K562 (cell line): ENCODE measurements around the gene TRNP1. TPM values are rescaled to one million over a fixed set of nuclear protein-coding genes. Genes with fewer than 3 reads are reported as not detected.

ENCODE experiments used
- BRD4 ChIP-seq: fragments of 200-600 bp; sonication (generic); IDR thresholded peaks from 2 replicates; pipeline ENCODE4 v1.6.1; 2017; ENCODE audit warnings: inconsistent platforms
- CCNT2 ChIP-seq: IDR thresholded peaks from 2 replicates; pipeline ENCODE4 v1.6.1; 2011; ENCODE audit warnings: borderline replicate concordance, low read depth, mild to moderate bottlenecking, moderate library complexity, mixed read lengths, low read length; ENCODE audit not compliant: insufficient read length; ENCODE audit errors: extremely low read depth
- CREBBP ChIP-seq: IDR thresholded peaks from one replicate; pipeline ENCODE4 v1.6.1; 2012; ENCODE audit warnings: low read depth, mild to moderate bottlenecking, control low read depth, inconsistent platforms, low read length
- CSDE1 ChIP-seq, 2 experiments: fragments of 450-650 bp; IDR thresholded peaks; 2 replicates each; pipeline ENCODE4 v1.6.1; 2016; ENCODE audit warnings: mild to moderate bottlenecking in 1 of 2
- FOXP1 ChIP-seq: sonication (generic); formaldehyde crosslinking; IDR thresholded peaks from 2 replicates; pipeline ENCODE4 v1.8.0; 2022; ENCODE audit warnings: mild to moderate bottlenecking, missing genetic modification reagents
- GTF2E2 ChIP-seq: fragments of 200-800 bp; sonication (Bioruptor generic); IDR thresholded peaks from 2 replicates; pipeline ENCODE4 v1.6.1; 2016; ENCODE audit warnings: missing genetic modification characterization, missing compliant biosample characterization
- HINFP ChIP-seq: fragments of 450-650 bp; conservative IDR thresholded peaks from 2 replicates; pipeline ENCODE4 v1.6.1; 2016; ENCODE audit warnings: missing genetic modification characterization, low read depth, mild to moderate bottlenecking, control low read depth, missing compliant biosample characterization
- MAFF ChIP-seq: IDR thresholded peaks from 2 replicates; pipeline ENCODE4 v1.6.1; 2012; ENCODE audit warnings: low read length, improper control_type of control experiment
- NCOA6 ChIP-seq: fragments of 450-650 bp; IDR thresholded peaks from 2 replicates; pipeline ENCODE4 v1.6.1; 2017; ENCODE audit warnings: mild to moderate bottlenecking
- SETDB1 ChIP-seq: IDR thresholded peaks from one replicate; pipeline ENCODE4 v1.6.1; 2012; ENCODE audit warnings: low read length, control low read depth, inconsistent platforms
- SMAD1 ChIP-seq: fragments of 150-350 bp; IDR thresholded peaks from 2 replicates; pipeline ENCODE4 v1.6.1; 2014; ENCODE audit warnings: low read length, low read depth; ENCODE audit not compliant: partially characterized antibody
- TCF7L2 ChIP-seq: fragments of 150-350 bp; IDR thresholded peaks from 2 replicates; pipeline ENCODE4 v1.6.1; 2016; ENCODE audit warnings: low read depth, mild to moderate bottlenecking, low read length, moderate library complexity
- TRIM28 ChIP-seq: fragments of 450-650 bp; IDR thresholded peaks from 2 replicates; pipeline ENCODE4 v1.6.1; 2017
- TSHZ1 ChIP-seq: fragments of 250-450 bp; sonication (Bioruptor Pico); IDR thresholded peaks from 2 replicates; pipeline ENCODE4 v1.4.0; 2020; ENCODE audit warnings: mild to moderate bottlenecking, moderate library complexity
- ZNF583 ChIP-seq: fragments of 250-450 bp; sonication (Bioruptor Pico); IDR thresholded peaks from 2 replicates; pipeline ENCODE4 v1.4.0; 2020
- polyA plus RNA-seq, 8 experiments: library from polyadenylated mRNA; depleted of rRNA in 4 of 8; stranded (reverse) in 5 of 8; unstranded in 3 of 8; fragments of >200 nt; fragmentation: Nextera tagmentation in 2 of 8; fragmentation: Illumina TruSeq in 1 of 8; extraction: Ambion mirVana in 2 of 8; extraction: Trizol in 1 of 8; gene quantifications; 2 replicates each; pipeline versions ENCODE4 v1.2.1 to v1.2.3, GENCODE V29; 2011 to 2014; ENCODE audit warnings: inconsistent platforms in 1 of 8, missing spikeins in 1 of 8
- total RNA-seq, 7 experiments: library from RNA; depleted of rRNA in 6 of 7; stranded (reverse); fragments of >200 nt in 6 of 7; fragmentation: Illumina TruSeq in 2 of 7; extraction: Trizol in 2 of 7; gene quantifications; 2 replicates each; pipeline versions ENCODE4 v1.2.1 to v1.2.3, GENCODE V29; 2011 to 2021; ENCODE audit warnings: low replicate concordance in 1 of 7
- TF ChIP-seq, protein P1 (sequence below): sonication (generic); formaldehyde crosslinking; IDR thresholded peaks from 2 replicates; pipeline ENCODE4 v1.8.0; 2022; ENCODE audit warnings: mild to moderate bottlenecking, missing genetic modification reagents

The TRNP1 gene
- total and polyA plus RNA-seq, 9 of the 15 experiments (the other 6 are each of a cell fraction or from before 2014, with no cell fraction given), result 0.03 to 1.3 (median 0.95) TPM

DNA sequence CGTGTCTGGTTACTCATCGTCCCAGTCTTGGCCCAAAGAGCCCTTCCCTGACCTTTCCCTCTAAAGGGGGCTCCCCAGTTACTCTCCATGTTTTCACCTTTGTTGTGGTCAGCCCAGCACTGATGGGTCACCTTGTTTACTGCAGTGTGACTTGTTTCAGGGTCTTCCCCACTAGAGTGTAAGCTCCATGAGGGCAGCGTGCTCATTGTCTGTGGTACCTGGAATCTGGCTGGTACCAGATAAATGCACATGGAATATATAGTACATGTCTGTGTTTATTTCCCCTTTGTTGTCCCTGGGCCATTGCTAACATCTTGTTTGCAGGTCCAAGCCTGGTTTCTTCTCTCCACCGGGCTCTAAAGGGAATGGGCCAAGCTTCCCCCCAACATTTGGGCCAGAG lies 41.9 kb downstream of the TRNP1 start (continued):
- TF ChIP-seq TSHZ1 (CRISPR knock-in tag) (no peak), HINFP (tag) (no peak), BRD4 (no peak), FOXP1 (CRISPR knock-in tag) (no peak), CREBBP (no peak), SMAD1 (no peak), TRIM28 (peak; percentile 94), ZNF583 (CRISPR knock-in tag) (no peak), SETDB1 (no peak), MAFF (no peak), TCF7L2 (no peak), CCNT2 (no peak), GTF2E2 (tag) (no peak), NCOA6 (no peak), CSDE1 (IDR thresholded peaks at IDR 0.05) (no peak)
- TF ChIP-seq, protein P1, sequence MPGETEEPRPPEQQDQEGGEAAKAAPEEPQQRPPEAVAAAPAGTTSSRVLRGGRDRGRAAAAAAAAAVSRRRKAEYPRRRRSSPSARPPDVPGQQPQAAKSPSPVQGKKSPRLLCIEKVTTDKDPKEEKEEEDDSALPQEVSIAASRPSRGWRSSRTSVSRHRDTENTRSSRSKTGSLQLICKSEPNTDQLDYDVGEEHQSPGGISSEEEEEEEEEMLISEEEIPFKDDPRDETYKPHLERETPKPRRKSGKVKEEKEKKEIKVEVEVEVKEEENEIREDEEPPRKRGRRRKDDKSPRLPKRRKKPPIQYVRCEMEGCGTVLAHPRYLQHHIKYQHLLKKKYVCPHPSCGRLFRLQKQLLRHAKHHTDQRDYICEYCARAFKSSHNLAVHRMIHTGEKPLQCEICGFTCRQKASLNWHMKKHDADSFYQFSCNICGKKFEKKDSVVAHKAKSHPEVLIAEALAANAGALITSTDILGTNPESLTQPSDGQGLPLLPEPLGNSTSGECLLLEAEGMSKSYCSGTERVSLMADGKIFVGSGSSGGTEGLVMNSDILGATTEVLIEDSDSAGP (CRISPR knock-in tag), result no peak
